ENCODE data around the gene PARD6B.

GRCh38 chr20:50724112-50724725 lies 7.2 kb upstream of the PARD6B start:
- TF ChIP-seq EZH2phosphoT487 (IDR thresholded peaks at IDR 0.05; ENCODE audit: low read depth, severe bottlenecking, unreplicated experiment) (no peak), CTCF (IDR thresholded peaks at IDR 0.05; ENCODE audit: poor library complexity) (no peak)
